Skeletal muscle satellite cell (primary cell): Measurements from ENCODE around the gene TMEM88.
A peak's percentile ranks its signal among the peaks of the same experiment; 100 is the strongest.

Source experiments
- H3K27me3 ChIP-seq: 2 replicates; pipeline ENCODE4 v1.7.0; 2013; ENCODE audit warnings: low read length; ENCODE audit not compliant: control insufficient read depth, insufficient read depth
- H3K36me3 ChIP-seq: 2 replicates; pipeline ENCODE4 v1.7.0; 2013; ENCODE audit warnings: mild to moderate bottlenecking, control low read depth, low read length; ENCODE audit not compliant: insufficient read depth
- H3K4me1 ChIP-seq: 2 replicates; pipeline ENCODE4 v1.7.0; 2013; ENCODE audit warnings: low read length; ENCODE audit not compliant: control insufficient read depth, insufficient read depth
- H3K4me2 ChIP-seq: 2 replicates; pipeline ENCODE4 v1.7.0; 2013; ENCODE audit warnings: mild to moderate bottlenecking, low read length
- H3K4me3 ChIP-seq: 2 replicates; pipeline ENCODE4 v1.7.0; 2013; ENCODE audit warnings: low read length
- H3K9ac ChIP-seq: 2 replicates; pipeline ENCODE4 v1.7.0; 2013; ENCODE audit warnings: mild to moderate bottlenecking, low read depth, low read length, moderate library complexity
- H3K9me3 ChIP-seq: replicated peaks from 2 replicates; pipeline ENCODE4 v1.7.0; 2013; ENCODE audit warnings: mild to moderate bottlenecking, control low read depth, low read length

TMEM88 gene

DNA sequence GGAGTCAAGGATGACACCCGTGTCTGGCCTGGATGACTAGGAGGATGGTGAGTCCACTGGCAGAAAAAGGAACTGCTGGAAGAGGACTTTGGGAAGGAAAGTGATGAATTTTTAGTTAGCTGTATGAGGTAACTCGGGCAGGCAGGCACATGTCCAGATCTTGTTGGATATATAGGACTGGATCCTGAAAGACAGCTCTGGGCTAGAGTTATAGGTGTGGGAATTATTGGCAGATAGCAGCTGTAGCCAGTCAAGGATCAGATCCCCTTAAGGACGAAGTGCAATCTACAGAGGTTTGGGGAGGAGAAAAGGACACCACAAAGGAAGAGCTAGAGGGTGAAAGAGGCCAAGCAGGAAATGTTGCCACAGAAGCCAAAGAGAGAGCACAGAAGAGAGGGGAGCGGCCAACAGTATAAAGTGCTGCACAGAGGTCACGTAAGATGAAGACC is 13.0 kb downstream of the TMEM88 start:
- Histone ChIP-seq H3K27me3 (no peaks in the 10 kb centered on the region), H3K4me2 (no peak overlapping the region), H3K9me3 (no peaks in the 10 kb centered on the region), H3K4me1 (no peaks in the 10 kb centered on the region), H3K4me3 (no peak overlapping the region), H3K9ac (no peak overlapping the region), H3K36me3 (peaks cover 21% of the 10 kb centered on the region)

- H3K4me2 ChIP-seq = no peak overlapping the region
- H3K9ac ChIP-seq = no peak overlapping the region
- no peak overlapping the region for H3K4me3 ChIP-seq
- peaks cover 21% of the 10 kb centered on the region for H3K36me3 ChIP-seq
- no peaks in the 10 kb centered on the region for H3K4me1 ChIP-seq
- no peaks in the 10 kb centered on the region for H3K9me3 ChIP-seq
- no peaks in the 10 kb centered on the region for H3K27me3 ChIP-seq
Observed at GRCh38 chr17:7873051-7873450, 18.2 kb downstream of the TMEM88 start.

- Histone ChIP-seq H3K4me1 (no peaks in the 10 kb centered on the region), H3K36me3 (peaks cover 39% of the 10 kb centered on the region), H3K4me3 (no peak overlapping the region), H3K9me3 (no peaks in the 10 kb centered on the region), H3K27me3 (no peaks in the 10 kb centered on the region), H3K4me2 (no peak overlapping the region), H3K9ac (no peak overlapping the region)
Observed at GRCh38 chr17:7875804-7876370, 21.0 kb downstream of the TMEM88 start.

GRCh38 chr17:7878234-7878633 is 23.4 kb downstream of the TMEM88 start:
- no peaks in the 10 kb centered on the region for H3K9me3 ChIP-seq
- no peak overlapping the region for H3K4me2 ChIP-seq
- peaks cover 14% of the 10 kb centered on the region for H3K4me1 ChIP-seq
- no peak overlapping the region for H3K9ac ChIP-seq
- no peaks in the 10 kb centered on the region for H3K27me3 ChIP-seq
- H3K4me3 ChIP-seq = no peak overlapping the region
- H3K36me3 ChIP-seq = peaks cover 39% of the 10 kb centered on the region

- Histone ChIP-seq H3K9ac (no peak overlapping the region), H3K4me2 (no peak overlapping the region), H3K9me3 (no peaks in the 10 kb centered on the region), H3K4me3 (no peak overlapping the region), H3K36me3 (peaks cover 36% of the 10 kb centered on the region), H3K27me3 (no peaks in the 10 kb centered on the region), H3K4me1 (peaks cover 21% of the 10 kb centered on the region)
Observed at GRCh38 chr17:7880076-7880868, 25.4 kb downstream of the TMEM88 start.

DNA sequence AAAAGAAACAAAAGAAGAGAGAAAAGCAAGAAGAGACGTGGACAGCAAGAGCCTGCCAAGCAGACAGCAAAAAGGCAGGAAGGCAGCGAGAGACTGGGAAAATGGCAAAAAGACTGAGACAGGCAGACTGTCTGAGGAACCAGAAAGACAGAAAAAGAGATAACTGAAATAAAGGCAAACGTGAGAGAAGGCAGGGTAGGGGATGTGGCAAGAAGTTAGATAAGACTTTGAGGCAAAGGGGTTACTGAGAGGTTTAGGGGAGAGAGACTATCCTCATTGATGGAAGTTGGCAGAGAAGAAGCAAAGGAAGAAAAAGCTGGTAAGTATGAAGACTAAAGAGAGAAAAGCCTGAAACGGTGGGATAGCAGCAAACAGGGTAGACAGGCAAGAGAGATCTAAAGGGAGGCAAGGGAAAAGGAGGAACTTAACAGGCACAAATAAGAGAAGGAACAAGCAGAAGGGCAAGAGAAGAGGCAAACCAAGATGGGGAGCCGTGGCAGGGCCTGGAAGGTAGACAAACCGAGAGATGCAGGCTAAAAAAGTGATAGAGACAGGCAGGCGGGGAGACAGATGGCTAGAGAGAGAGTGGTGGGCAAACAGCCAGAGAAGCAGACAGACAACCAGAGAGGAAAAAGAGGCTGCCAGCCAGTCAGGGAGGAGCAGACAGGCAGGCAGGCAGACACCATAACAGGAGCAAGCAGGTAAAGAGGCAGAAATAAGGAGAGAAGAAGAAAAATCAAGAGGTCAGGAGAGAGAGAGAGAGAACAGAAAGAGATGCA is 26.6 kb downstream of the TMEM88 start:
- Histone ChIP-seq H3K27me3 (no peaks in the 10 kb centered on the region), H3K36me3 (peaks cover 36% of the 10 kb centered on the region), H3K9ac (no peak overlapping the region), H3K4me1 (peaks cover 21% of the 10 kb centered on the region), H3K9me3 (no peaks in the 10 kb centered on the region), H3K4me3 (no peak overlapping the region), H3K4me2 (peak overlapping the region; percentile 42)

DNA sequence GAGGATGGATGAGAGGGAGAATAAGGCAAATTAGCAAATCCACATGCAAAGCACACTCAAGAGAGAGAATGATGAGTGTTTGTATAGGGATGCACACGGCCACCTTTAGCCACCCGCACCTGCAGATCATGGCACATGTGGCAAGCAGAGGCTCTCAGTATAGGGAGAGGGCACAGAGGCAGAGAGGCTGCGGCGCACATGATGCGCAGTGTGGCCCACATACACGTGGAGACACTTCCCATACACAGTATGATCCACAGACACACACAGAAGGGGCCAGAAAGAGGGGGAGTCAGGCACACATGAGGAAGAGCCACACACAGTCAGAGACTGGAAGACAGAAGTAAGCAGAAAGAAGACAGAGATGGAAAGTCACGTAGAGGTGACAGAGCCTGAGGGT is 27.2 kb downstream of the TMEM88 start:
- H3K36me3 ChIP-seq = peaks cover 36% of the 10 kb centered on the region
- H3K4me2 ChIP-seq = peak overlapping the region; percentile 42
- peaks cover 27% of the 10 kb centered on the region for H3K4me1 ChIP-seq
- no peak overlapping the region for H3K4me3 ChIP-seq
- no peaks in the 10 kb centered on the region for H3K27me3 ChIP-seq
- H3K9ac ChIP-seq = no peak overlapping the region
- no peaks in the 10 kb centered on the region for H3K9me3 ChIP-seq

DNA sequence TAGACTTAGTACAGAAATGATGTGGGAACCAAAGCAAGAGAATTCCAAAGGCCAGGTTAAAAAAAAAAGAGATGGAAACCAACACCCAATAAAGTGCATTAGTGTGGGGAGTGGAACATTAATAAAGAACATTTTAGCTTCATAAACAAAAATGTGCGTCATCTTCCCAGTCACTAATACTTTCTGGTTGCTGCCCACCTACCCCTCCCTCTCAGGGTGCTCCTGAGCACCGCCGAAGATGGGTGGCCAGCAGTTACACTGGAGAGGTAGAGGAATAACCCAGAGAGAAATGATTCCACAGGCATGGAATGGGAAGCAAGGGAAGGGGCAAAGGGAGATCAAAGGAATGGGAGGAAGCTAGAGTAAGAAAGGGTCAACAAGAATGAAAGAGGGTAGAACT is 27.8 kb downstream of the TMEM88 start:
- peaks cover 30% of the 10 kb centered on the region for H3K4me1 ChIP-seq
- H3K9ac ChIP-seq = no peak overlapping the region
- H3K4me3 ChIP-seq = peak overlapping the region; percentile 34

GRCh38 chr17:7883781-7884386 is 29.0 kb downstream of the TMEM88 start:
- Histone ChIP-seq H3K4me1 (peaks cover 42% of the 10 kb centered on the region), H3K9ac (peak overlapping the region; percentile 82), H3K27me3 (no peaks in the 10 kb centered on the region), H3K36me3 (peaks cover 29% of the 10 kb centered on the region), H3K4me3 (peak overlapping the region; percentile 61), H3K9me3 (no peaks in the 10 kb centered on the region), H3K4me2 (peak overlapping the region; percentile 85)

More for the DNA sequence above, 27.8 kb downstream of the TMEM88 start:
- H3K36me3 ChIP-seq = peaks cover 31% of the 10 kb centered on the region
- no peaks in the 10 kb centered on the region for H3K9me3 ChIP-seq
- H3K27me3 ChIP-seq = no peaks in the 10 kb centered on the region
- peak overlapping the region; percentile 85 for H3K4me2 ChIP-seq

GRCh38 chr17:7884581-7885366 is 29.9 kb downstream of the TMEM88 start:
- H3K36me3 ChIP-seq = peaks cover 23% of the 10 kb centered on the region
- H3K9me3 ChIP-seq = no peaks in the 10 kb centered on the region
- no peaks in the 10 kb centered on the region for H3K27me3 ChIP-seq
- H3K9ac ChIP-seq = peak overlapping the region; percentile 76
- peak overlapping the region; percentile 95 for H3K4me3 ChIP-seq
- H3K4me2 ChIP-seq = peak overlapping the region; percentile 98
- H3K4me1 ChIP-seq = peaks cover 51% of the 10 kb centered on the region
